Prostate gland (tissue), 2 donors: ENCODE data around the gene TMEM19.

Experiments used
- POLR2A ChIP-seq: fragments of 450-650 bp; IDR thresholded peaks from one replicate; pipeline ENCODE4 v1.6.1; 2016; ENCODE audit warnings: antibody characterized with exemption, mild to moderate bottlenecking
- POLR2AphosphoS5 ChIP-seq: sonication (generic); formaldehyde crosslinking; IDR thresholded peaks from one replicate; pipeline ENCODE4 v1.6.1; 2017; ENCODE audit warnings: antibody characterized with exemption
- TF ChIP-seq, protein P1 (sequence below), 4 experiments: fragments of 200-600 bp in 2 of 4; fragments of 450-650 bp in 2 of 4; sonication (generic) in 2 of 4; IDR thresholded peaks; 1 replicate in 3 of 4; 2 replicates in 1 of 4; pipeline ENCODE4 v1.5.1; 2016 to 2019; ENCODE audit warnings: antibody characterized with exemption in 4 of 4, mild to moderate bottlenecking in 2 of 4, moderate library complexity in 2 of 4

GRCh38 chr12:71646512-71646911 lies 39.4 kb upstream of the TMEM19 start:
- TF ChIP-seq, protein P1, sequence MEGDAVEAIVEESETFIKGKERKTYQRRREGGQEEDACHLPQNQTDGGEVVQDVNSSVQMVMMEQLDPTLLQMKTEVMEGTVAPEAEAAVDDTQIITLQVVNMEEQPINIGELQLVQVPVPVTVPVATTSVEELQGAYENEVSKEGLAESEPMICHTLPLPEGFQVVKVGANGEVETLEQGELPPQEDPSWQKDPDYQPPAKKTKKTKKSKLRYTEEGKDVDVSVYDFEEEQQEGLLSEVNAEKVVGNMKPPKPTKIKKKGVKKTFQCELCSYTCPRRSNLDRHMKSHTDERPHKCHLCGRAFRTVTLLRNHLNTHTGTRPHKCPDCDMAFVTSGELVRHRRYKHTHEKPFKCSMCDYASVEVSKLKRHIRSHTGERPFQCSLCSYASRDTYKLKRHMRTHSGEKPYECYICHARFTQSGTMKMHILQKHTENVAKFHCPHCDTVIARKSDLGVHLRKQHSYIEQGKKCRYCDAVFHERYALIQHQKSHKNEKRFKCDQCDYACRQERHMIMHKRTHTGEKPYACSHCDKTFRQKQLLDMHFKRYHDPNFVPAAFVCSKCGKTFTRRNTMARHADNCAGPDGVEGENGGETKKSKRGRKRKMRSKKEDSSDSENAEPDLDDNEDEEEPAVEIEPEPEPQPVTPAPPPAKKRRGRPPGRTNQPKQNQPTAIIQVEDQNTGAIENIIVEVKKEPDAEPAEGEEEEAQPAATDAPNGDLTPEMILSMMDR (IDR thresholded peaks at IDR 0.05) = no peak
- TF ChIP-seq POLR2A = no peak
- TF ChIP-seq POLR2AphosphoS5 = no peak
